Measurements from ENCODE around the gene ENTPD8.

DNA sequence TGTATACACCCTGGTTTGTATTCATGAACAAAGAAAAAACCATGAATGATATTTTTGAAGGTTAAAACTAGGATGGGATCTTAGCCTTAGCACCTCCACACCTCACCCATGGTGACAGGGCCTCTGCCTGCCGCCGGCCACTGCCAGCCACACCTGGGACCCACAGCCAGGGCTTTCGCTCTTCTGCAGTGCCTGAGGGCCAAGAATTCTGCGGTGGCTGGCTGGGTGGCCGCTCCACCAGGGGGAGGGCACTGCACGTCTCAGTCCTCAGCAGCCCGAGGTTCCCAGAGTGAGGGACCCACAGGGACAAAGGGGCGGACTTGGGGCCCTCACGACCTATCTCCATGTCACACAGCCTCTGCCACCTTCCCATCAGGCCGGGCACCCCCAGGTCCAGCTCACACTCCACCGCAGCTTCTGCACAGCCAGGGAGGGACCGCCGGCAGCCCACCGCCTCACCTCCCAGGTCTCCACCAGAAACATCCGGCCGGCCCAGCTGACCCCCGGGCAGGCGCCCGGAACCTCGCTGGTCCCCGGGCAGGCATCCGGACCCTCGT, 25.1 kb downstream of the ENTPD8 start:
- TF ChIP-seq EZH2 (IDR thresholded peaks at IDR 0.05; ENCODE audit: borderline replicate concordance, low read length), result no peak
- TF ChIP-seq, protein P1, sequence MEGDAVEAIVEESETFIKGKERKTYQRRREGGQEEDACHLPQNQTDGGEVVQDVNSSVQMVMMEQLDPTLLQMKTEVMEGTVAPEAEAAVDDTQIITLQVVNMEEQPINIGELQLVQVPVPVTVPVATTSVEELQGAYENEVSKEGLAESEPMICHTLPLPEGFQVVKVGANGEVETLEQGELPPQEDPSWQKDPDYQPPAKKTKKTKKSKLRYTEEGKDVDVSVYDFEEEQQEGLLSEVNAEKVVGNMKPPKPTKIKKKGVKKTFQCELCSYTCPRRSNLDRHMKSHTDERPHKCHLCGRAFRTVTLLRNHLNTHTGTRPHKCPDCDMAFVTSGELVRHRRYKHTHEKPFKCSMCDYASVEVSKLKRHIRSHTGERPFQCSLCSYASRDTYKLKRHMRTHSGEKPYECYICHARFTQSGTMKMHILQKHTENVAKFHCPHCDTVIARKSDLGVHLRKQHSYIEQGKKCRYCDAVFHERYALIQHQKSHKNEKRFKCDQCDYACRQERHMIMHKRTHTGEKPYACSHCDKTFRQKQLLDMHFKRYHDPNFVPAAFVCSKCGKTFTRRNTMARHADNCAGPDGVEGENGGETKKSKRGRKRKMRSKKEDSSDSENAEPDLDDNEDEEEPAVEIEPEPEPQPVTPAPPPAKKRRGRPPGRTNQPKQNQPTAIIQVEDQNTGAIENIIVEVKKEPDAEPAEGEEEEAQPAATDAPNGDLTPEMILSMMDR (conservative IDR thresholded peaks at IDR 0.05 in 1 of 2, IDR thresholded peaks at IDR 0.05 in 1 of 2; ENCODE audit: extremely low read depth in 1 of 2, insufficient read depth in 1 of 2, low read depth in 1 of 2, low read length in 2 of 2), result no peak
